Right renal cortex interstitium (tissue), 3 donors: ENCODE results near the gene WDR90. TPM values are rescaled to one million over a fixed set of nuclear protein-coding genes. Genes with fewer than 3 reads are reported as not detected.

Experiments
- DNase-seq, 3 donors: peaks; one replicate each; pipeline ENCODE4 v3.0.0-alpha.2; 2013; ENCODE audit warnings: low read depth in 3 of 3, low spot score in 2 of 3
- polyA plus RNA-seq, 3 donors: library from polyadenylated mRNA; unstranded; fragments of 120-200 nt; gene quantifications; one replicate each; pipeline ENCODE4 v1.2.1, GENCODE V29; 2013; ENCODE audit not compliant: insufficient read length in 3 of 3

Gene WDR90
- 10 to 100 TPM; 22.4 to 27.5 (median 22.8) TPM for polyA plus RNA-seq

DNA sequence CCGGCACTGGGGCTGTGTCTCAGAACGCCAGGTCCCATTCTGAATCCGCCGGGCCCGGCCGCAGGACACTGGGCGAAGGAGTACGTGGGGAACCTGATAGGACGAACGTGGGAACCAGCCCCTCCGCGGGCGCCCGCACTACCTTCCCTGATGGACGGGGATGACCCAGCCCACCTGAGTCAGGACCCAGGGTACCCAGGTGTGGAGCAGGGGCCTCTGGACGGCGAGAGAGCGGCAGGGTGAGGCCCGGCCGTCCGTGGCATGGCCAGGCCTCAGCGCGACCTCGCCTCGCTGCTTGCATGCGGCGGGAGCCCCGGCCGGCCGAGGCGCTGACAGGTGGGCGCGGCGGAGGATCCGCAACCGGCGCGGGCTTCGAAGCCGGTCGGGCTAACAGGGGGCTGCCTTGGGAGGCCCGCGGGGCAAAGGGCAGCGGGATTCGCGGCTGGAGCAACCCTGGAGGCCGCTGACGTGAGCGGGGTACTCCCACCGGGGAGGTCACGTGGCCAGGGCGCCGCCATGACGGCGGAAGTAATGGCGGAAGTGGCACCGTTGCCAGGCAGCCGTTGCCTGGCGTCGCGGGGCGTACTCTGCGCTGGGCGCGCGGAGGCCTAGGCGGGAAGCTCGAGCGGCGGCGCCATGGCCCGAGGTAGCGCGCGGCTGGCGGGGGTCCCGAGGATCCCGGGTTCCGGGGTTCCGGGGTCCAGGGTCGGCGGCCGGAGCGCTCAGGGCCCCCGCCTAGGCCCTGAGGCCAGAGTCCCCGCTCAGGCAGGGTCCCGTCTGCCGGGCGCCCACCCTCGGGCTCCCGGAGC, at the start of gene WDR90:
Gene WDR90, plus strand, starts transcription at position 585 of the 809 bp plus-strand sequence. Its CDS starts 52 bp downstream, at position 637.
- peak; percentile 68 to 80 (median 74) for DNase-seq

DNA sequence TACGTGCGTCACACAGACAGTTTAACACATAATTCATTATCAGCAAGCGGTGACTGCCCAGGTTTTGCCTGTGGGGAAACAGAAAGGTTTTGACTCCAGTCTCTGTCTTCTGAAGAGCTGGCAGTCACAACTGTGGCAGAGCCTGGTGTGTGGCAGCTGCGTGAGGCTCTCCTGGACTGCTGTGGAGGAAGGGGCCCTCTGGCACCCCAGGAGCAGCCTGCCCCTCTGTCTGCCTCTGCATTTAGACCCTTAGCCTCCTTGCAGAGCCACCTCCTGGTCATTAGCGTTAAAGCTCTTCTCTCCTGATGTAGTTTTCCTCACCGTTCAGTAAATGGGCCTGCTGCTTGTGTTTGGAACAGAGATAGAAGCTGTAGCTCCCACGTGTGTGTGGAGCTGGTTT, 48.4 kb upstream of the WDR90 start:
- no peak for DNase-seq

DNA sequence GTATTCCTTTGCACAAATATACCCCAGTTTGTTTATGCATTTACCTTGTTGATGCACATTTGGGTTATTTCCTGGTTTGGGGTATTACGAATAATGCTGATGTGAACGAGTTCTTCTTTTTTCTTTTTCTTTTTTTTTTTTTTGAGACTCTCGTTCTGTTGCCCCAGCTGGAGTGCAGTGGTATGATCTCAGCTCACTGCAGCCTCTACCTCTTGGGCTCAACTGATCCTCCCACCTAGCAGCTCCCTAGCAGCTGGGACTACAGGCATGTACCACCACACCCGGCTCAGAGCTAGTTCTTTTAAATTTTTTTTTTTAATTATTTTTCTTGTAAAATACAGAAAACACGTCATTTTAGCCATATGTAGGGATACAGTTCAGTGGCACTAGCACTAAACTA, 45.2 kb upstream of the WDR90 start:
- no peak for DNase-seq

DNA sequence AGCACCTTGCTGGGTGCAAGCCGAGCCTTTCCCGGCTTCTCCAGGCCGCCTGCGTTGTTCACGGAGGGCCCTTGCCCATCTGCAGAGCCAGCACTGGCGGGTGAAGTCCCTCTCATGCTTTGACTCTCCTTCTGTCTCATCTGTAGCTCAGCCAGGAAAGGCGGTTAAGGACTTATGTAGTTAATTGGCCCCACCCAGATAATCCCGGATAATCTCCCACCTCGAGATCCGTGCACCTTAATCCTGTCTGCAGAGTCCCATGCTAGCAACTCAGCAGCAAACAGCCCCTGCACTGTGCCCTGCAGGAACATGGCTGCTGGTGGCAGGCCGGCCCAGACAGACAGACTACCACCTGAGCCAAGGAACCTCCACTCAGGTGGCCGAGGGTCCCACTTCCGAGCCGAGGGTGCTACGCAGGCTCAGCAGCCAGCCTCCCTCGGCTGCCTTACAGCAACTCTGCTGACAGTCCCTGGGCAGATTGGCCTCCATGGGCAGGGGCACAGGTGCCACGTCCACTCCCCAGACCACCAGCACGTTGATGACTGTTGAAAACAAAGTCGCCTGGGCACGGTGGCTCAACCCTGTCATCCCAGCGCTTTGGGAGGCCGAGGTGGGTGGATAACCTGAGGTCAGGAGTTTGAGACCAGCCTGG, 42.4 kb upstream of the WDR90 start:
- DNase-seq = no peak

DNA sequence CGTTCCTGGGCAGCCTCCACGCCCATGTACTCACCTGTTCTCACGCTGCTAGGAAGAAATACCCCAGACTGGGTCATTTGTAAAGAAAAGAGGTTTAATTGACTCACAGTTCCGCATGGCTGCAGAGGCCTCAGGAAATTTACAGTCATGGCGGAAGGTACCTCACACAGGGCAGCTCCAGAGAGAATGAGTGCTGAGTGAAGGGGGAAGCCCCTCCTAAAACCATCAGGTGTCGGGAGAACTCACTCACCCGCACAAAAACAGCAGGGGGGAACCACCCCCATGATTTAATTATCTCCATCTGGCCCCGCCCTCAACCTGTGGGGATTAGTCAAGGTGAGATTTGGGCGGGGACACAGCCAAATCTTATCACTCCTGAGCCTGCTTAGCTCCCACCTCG, 41.1 kb upstream of the WDR90 start:
- no peak for DNase-seq

DNA sequence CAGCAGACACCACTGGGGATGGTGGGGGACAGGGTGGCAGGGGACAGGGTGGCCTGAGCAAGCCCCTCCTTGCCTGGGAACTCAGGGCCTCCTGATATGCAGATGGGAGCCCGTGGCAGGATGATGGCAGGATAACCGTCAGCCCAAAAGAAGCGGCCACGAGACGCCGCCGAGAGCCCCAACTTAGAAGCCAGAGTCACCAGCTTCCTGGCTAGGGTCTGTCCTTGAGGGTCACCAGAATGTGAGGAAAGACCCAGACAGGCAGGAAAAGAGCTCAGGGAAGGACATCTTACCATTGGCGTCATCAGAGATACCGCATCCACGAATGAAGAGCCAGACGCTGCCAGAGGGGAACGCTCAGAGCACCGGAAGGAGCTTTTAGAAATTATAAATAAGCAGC, 39.8 kb upstream of the WDR90 start:
- no peak for DNase-seq

DNA sequence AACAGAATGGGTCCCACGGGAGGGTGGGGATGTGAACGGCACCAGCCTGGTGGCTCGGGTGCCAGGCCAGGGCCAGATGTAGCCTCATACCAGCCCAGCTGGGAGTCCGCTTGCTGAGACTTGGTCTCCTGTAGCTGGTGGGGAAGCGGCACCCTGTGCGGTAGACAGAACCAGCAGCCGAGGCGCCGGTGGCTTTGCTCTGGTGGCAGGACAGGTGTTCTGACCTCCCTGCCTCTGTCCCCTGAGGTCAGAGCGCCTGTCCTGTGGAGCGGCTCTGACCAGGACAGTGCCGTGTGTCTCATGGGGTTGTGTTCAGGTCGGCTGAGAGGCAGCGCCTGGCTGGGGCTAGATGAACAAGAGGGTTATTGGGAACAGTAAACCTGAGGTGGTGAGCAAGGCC, 39.2 kb upstream of the WDR90 start:
- no peak for DNase-seq

DNA sequence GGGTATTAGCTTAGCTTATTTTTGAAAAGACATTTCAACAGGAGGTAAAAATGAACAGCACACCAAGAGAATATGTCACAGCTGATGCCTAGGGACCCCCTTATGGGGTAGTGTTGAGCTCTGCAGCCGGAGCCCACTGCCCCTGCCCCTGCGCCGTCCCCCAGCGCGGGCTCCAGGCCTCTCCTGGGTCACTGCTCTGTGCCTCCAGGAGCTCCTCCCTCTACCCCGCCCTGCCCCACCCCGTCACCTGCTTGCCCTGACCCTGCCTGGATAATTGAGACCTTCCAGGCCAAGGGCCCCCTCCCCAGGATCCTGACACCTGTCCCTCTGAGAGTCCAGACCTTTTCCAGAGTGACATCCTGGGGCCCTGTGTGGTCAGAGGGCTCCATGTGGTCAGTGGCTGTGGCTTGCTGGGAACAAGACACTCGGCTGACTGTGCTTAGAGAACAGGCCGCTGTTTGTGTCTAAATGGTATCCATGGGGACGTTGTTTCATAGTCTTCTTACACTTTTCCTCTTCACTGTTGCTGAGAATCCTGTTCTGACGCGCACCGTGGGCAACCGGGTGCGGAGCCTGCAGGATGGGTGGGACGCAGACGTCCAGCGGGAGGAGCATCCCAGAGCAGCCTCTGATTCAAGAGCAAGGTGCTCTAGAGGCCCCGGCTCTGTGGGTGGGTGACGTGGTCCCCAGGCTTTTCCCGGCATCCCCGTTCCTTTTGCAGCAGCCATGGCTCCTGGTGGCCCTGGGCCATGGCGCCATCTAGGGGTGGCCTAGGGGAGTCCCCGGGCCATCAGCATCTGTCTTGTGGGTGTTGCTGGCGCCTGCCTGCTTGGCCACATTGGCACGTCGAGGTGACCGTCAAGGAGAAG, 38.4 kb upstream of the WDR90 start:
- no peak for DNase-seq

DNA sequence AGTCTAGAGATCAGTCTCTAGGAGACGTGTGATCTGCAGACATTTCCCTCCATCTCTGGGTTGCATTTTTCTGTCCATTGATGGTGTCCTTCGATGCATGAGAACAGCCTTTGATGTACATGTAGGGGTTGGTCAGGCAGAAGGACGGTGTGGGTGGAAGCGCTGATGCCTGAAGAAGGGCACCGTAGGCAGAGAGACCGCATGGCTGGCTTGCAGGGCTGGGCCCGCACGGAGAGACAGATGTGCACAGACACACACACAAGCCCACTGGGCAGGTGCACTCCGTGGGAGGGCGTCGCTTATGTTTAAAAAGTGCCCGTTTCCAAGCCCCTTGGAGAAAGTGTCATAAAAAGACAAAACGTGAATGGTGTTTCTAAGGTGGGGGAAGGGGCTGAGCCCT, 34.0 kb upstream of the WDR90 start:
- DNase-seq = no peak

DNA sequence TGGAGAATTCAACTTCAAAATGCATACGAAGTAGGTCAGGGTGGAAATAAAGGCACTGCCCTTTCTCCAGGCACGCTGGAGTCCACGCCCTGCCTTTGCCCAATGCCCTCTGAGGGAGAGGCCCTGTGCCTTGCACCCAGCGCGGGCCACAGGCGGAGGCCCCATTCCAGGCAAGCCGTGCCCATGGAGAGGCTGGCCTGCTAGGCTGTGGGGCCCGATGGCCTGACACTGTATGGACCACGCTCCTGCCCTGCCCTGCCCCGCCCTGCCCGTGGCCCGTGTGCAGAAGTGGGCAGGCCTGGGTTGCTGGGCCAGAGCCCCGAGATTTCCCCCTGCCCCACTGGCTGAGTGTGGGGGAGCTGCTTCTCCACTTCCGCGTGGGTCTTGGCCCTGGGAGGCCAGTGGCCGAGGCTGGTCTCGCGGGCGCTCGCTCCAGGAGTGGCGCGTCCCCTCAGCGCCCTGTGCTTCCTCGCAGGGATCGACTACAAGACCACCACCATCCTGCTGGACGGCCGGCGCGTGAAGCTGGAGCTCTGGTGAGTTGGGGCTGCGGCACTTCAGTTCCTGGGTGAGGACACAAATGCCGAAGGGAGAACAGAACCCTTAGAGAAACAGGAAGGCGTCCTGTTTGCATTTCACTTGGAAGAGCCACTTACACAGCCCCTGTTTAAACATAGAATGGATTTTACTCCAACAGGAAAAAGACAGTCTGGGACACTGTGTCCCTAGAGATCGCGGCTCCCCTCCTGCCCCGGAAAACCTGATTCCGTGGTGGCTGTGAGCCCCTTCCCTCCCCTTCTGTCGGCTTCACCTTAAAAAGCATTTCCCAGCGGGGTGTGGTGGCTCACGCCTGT, 32.2 kb upstream of the WDR90 start:
- DNase-seq = no peak

DNA sequence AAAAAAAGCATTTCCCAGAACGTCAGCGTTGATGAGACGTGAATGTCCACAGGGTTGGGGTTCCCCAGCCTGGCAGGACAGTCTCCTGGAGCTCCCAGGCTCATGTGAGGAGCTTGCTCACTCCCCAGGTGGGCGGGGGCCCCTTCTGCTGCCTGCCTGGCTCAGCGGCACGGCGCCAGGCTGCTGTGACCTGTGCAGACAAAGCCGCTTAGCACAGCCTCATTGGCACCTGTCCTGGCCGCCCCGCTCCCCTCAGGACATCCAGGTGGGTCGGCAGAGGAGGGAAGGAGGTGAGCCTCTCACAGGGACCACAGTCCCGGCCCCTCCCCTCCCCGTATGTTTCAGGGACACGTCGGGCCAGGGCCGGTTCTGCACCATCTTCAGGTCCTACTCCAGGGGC, 31.3 kb upstream of the WDR90 start:
- DNase-seq = no peak

DNA sequence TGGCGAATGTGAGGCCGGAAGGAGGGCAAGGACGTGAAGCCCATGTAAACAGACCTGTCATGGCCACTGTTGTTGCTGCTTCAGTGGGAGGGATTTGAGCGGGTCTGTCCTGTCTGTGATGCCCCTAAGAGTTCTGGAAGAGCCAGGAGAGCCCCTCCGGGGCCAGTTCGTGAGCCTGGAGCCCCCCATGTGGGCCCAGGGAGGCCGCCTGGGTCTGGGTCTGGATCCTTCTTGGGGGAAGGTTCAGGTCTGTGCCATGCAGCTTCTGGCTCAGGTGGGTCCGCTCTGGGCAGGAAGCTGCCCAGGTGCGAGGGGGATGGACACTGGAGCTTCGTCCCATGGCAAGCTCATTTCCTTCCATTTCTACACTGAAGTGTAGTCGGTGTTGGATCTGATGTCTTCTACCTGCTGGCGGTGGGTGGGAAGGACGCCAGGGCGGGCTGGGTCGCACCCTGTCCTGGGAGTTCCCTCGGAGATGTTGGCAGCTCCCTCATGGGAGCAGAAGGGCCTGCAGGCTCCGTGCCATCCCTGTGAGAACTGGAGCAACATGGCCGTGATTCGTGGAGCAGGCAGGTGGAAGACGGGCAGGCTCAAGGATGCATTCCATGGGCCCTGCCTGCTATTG, 29.6 kb upstream of the WDR90 start:
- DNase-seq = no peak

DNA sequence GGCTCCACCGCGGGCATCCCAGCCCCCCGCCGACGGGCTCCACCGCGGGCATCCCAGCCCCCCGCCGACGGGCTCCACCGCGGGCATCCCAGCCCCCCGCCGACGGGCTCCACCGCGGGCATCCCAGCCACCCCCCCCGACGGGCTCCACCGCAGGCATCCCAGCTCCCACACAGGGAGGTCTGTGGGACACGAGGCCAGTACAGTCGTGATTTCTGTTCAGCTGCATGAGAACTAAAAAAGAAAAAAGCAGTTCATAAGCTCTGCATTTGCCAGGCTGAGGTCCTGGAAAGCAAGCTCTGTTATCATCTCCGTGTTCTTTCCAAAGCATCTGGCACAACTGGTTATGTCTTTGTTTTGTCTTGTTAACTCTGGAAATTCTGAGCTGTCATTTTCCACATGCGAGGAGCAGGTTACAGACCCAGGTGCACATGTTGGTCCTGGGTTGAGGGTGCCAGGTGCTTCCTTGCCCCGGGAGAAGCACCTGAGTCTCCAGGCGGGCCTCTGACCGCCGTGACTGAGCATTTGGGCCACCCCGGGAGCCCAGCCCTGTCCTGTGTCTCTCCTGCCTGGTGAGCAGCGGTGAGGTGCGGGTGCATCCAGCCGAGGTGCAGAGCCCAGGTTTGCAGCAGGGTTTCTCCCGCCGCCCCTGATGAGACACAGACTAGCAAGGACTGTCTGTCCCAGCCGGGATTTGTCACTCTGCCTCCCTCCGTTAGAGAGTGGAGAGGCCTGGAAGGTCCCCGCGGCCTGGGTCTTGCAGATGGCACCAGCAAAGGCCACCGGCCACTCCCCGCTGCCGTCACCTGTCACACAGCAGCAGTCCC, 28.3 kb upstream of the WDR90 start:
- no peak for DNase-seq

DNA sequence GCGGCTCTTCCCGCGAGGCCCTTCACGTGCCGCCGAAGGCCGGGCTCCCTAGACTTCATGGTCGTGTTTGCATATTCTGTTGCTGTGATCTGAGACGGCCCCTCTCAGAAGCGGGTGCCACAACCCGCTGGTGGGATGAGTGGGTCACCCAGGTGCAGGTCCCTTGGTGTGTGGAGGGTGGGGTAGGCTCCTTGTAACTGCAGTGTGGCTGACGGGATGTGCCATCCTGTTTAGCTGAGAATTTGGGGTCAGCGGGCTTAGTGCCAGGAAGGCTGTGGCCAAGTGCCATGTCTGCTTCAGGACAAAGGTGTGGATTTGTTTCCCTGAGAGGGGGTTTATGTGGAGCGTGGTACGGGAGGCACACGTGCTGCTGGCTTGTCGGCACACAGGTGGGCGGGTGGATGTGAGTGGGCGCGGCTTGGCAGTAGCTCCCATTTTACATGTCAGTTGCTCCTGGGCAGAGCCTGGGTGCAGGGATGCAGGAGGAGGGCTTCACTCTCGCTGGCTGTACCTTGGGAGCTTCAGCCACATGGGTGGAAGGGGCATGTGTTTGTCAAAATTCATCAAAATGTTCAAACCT, 27.5 kb upstream of the WDR90 start:
- DNase-seq = no peak

DNA sequence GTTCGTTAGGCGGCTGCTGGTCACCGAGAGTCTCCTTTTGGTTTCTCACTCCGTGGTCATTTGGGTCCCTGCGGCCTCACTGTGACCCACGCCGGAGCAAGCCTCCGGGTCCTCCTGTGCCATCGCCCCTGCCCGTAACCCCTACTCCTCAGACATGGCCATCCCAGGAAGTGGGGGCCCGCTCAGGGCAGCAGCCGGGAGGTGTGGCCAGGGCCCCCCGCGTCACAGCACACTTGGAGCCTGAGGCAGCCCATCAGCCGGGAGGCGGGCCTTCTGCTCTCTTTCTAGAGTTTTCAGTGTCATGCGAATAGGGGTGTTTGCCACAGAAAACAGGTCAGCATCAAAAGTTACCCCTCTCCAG, 26.3 kb upstream of the WDR90 start:
- no peak for DNase-seq

DNA sequence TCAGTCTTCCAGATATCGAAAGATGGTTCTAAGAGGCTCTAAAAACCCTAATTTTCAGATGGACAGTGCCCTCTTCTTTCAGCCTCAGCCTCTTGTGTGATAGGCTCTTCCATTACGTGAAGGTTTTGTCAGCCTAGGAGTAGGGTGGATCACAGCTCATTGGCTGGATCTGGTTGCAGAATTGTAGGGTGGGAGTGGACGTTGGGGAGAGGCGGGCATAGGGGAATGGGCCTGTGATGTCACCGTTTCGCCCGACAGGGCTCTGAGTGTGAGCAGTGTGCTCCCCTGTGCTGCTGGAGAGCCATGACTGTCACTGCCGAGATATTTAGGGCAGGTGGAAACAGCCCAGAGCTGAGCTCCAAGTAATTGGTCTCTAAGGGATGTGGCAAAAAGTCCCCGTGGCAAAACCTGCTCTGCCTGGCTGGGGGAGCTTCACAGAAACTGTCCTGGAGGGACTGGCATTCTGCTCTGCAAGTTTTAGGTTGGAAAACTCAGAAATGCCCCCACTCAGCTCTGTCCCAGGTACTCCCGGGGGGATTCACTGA, 24.6 kb upstream of the WDR90 start:
- DNase-seq = no peak

DNA sequence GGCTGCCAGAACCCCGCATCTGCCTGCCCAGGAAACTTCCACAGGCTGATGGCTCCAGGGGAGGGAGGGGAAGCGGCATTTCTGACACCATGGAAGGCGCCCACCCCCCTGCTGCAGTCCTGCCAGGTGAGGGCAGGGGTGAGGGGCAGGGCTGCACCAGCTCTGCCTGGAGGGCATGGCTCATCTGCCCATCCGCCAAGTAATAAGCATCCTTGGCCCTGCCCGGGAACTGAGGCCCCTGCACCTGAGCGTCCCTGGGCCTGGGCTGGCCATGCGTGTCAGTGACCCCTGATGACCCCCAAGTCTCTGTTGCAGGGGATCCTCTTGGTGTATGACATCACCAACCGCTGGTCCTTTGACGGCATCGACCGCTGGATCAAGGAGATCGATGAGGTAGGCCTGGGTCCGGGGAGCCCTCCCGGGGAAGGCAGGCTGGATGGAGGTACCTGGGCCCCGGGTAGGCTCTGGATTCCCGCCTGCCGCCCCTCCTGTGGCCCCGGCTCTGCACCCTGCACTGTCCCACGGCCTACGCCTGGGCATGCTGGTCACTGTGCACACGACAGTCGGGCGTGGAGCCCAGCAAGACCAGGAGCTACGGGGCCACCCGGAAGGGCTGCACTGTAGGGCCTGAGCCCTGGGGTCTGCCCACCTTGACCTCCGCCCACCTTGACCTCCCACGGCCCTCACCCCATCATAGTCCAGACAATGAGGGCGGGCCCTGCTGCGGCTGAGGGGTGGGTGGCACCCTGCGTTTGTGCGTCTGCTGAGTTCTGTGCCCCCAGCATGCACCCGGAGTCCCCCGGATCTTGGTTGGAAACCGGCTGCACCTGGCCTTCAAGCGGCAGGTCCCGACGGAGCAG, 23.8 kb upstream of the WDR90 start:
- no peak for DNase-seq
